Natural killer cell (primary cell): Measurements from ENCODE around the gene TEX2. TPM values are rescaled to one million over a fixed set of nuclear protein-coding genes. Genes with fewer than 3 reads are reported as not detected.

Experiments used
- ATAC-seq, 3 donors: fragments of 150-1000 bp in 2 of 3; fragments of 200-7000 bp in 1 of 3; cut with Tn5 transposase; 1 replicate in 1 of 3; 2 replicates in 2 of 3; pipeline ENCODE4 v1.10.0; 2021; ENCODE audit warnings: mild to moderate bottlenecking in 2 of 3, moderate library complexity in 2 of 3
- DNase-seq, 2 donors: peaks; one replicate each; pipeline versions ENCODE4 v3.0.0 to v3.0.0-alpha.2; 2013 to 2021; ENCODE audit warnings: mixed read lengths in 1 of 2
- H3K27ac ChIP-seq: one replicate; pipeline ENCODE4 v1.5.1; 2013; ENCODE audit warnings: mild to moderate bottlenecking, low read length
- H3K27me3 ChIP-seq: one replicate; pipeline ENCODE4 v1.6.1; 2013; ENCODE audit warnings: low read length; ENCODE audit not compliant: control insufficient read depth, insufficient read depth
- H3K36me3 ChIP-seq: one replicate; pipeline ENCODE4 v1.6.1; 2013; ENCODE audit warnings: low read length; ENCODE audit not compliant: control insufficient read depth, insufficient read depth
- H3K4me1 ChIP-seq: one replicate; pipeline ENCODE4 v1.6.1; 2013; ENCODE audit warnings: low read length; ENCODE audit not compliant: control insufficient read depth, insufficient read depth
- H3K4me3 ChIP-seq: one replicate; pipeline ENCODE4 v1.5.1; 2013; ENCODE audit warnings: low read length
- H3K9me3 ChIP-seq: one replicate; pipeline ENCODE4 v1.6.1; 2013; ENCODE audit warnings: low read length; ENCODE audit not compliant: control insufficient read depth, insufficient read depth
- H3K27ac Mint-ChIP-seq, 2 donors: one replicate each; pipeline ENCODE4 v1.8.0; 2022; ENCODE audit warnings: mild to moderate bottlenecking in 2 of 2, mixed read lengths in 2 of 2, moderate library complexity in 1 of 2
- H3K27me3 Mint-ChIP-seq, 2 donors: one replicate each; pipeline ENCODE4 v1.8.0; 2022; ENCODE audit warnings: low read depth in 2 of 2, mixed read lengths in 2 of 2
- H3K36me3 Mint-ChIP-seq: one replicate; pipeline ENCODE4 v1.8.0; 2022; ENCODE audit warnings: mixed read lengths
- H3K4me1 Mint-ChIP-seq, 2 donors: one replicate each; pipeline ENCODE4 v1.8.0; 2022; ENCODE audit warnings: mixed read lengths in 2 of 2
- H3K4me3 Mint-ChIP-seq: one replicate; pipeline ENCODE4 v1.8.0; 2022; ENCODE audit warnings: mild to moderate bottlenecking, moderate library complexity, mixed read lengths
- H3K9me3 Mint-ChIP-seq, 2 donors: one replicate each; pipeline ENCODE4 v1.8.0; 2022; ENCODE audit warnings: mixed read lengths in 2 of 2
- WGBS: methylation state at CpG from one replicate; pipeline ENCODE4 v1.1.7; 2013; ENCODE audit warnings: missing lambda C conversion rate; ENCODE audit not compliant: insufficient coverage; 5-methylcytosine and 5-hydroxymethylcytosine counted together
- intact Hi-C: fragments of 100-400 bp; cut with micrococcal nuclease; formaldehyde crosslinking; loops from one replicate; pipeline ENCODE4 v1.14.2; 2022
- total RNA-seq, 4 donors: library from RNA; stranded (reverse); fragments of 120-200 nt in 1 of 4; gene quantifications; one replicate each; pipeline versions ENCODE4 v1.2.3 to v1.2.4, GENCODE V29; 2013 to 2022
- TF ChIP-seq, protein P1 (sequence below): fragments of 200-600 bp; IDR thresholded peaks from one replicate; pipeline ENCODE4 v1.8.0; 2022; ENCODE audit warnings: antibody characterized with exemption

Gene TEX2
- total RNA-seq, 3 donors from 2014 or later (not counting 1 experiment from before 2014, with no cell fraction given): 8.3 to 16.3 (median 11.3) TPM

DNA sequence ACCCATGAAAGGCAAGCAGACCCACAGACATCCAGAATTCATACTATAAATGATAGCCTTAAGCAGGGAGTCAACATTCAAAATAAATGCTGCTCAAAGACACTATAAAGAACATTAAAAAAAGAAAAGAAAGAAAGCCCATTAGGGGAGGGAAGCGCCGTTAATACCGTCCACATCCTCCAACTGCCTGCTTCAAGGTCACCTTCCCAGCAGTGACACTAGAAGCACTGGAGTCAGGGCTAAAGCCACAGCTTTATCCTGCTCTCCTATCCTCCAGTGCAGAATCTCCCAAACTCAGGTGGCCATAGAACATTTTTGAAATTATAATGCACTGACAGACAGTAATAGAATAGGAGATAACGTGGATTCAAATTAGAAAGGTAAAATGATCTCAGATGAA, 59.4 kb downstream of the TEX2 start:
- ATAC-seq: no peak
- no peaks in the 10 kb centered on the region for H3K27me3 ChIP-seq
- no peak overlapping the region for H3K27ac Mint-ChIP-seq
- no peaks in the 10 kb centered on the region for H3K9me3 ChIP-seq
- no peak overlapping the region for H3K4me3 Mint-ChIP-seq
- H3K36me3 Mint-ChIP-seq: no peaks in the 10 kb centered on the region
- peaks cover 17% of the 10 kb centered on the region in 2 donors for H3K4me1 Mint-ChIP-seq
- intact Hi-C loops: no loop called here
- no peaks in the 10 kb centered on the region for H3K9me3 Mint-ChIP-seq
- 74% methylated on average over 3 of the region's 4 CpGs for WGBS
- no peaks in the 10 kb centered on the region for H3K36me3 ChIP-seq
- H3K4me1 ChIP-seq: no peaks in the 10 kb centered on the region
- TF ChIP-seq, protein P1, sequence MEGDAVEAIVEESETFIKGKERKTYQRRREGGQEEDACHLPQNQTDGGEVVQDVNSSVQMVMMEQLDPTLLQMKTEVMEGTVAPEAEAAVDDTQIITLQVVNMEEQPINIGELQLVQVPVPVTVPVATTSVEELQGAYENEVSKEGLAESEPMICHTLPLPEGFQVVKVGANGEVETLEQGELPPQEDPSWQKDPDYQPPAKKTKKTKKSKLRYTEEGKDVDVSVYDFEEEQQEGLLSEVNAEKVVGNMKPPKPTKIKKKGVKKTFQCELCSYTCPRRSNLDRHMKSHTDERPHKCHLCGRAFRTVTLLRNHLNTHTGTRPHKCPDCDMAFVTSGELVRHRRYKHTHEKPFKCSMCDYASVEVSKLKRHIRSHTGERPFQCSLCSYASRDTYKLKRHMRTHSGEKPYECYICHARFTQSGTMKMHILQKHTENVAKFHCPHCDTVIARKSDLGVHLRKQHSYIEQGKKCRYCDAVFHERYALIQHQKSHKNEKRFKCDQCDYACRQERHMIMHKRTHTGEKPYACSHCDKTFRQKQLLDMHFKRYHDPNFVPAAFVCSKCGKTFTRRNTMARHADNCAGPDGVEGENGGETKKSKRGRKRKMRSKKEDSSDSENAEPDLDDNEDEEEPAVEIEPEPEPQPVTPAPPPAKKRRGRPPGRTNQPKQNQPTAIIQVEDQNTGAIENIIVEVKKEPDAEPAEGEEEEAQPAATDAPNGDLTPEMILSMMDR: no peak
- no peak overlapping the region for H3K27ac ChIP-seq
- H3K4me3 ChIP-seq: no peak overlapping the region
- no peak for DNase-seq
- H3K27me3 Mint-ChIP-seq: no peaks in the 10 kb centered on the region

DNA sequence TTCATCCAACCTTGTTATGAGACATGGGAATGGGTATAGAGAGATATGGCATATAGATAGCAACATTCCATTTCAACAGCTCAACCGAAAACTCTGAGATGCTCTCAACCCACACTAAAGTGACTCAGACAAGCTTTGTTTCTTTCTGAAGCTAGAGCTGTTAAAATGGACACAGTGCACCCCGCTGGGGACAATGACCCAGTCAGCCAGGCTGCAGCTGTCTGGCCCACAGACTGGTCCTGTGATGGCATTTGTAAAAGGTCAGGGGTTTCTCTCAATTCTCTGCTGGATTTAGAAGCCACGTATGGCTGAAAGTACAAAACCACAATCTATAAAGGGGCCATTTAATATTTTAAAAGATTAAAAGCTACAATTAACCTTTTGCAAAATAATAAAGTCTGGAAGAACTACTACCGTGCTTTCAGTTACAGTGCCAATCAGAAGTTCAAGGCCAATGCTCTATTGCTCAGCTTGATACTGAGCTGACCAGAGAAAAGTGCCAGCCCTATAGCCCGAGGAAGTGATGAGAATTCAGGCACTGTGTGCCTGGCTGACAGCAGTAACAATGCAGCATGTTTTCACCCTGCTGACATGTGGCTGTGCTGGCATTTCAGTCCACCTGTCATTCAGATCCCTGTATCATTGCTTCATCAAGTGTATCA, 60.2 kb downstream of the TEX2 start:
- no peak overlapping the region for H3K4me3 ChIP-seq
- Mint-ChIP-seq H3K27ac (no peak overlapping the region), H3K27me3 (no peaks in the 10 kb centered on the region), H3K4me1 (peaks cover 17% of the 10 kb centered on the region in 2 donors), H3K9me3 (no peaks in the 10 kb centered on the region), H3K36me3 (no peaks in the 10 kb centered on the region), H3K4me3 (no peak overlapping the region)
- DNase-seq (no peak), ATAC-seq (no peak)
- no peaks in the 10 kb centered on the region for H3K4me1 ChIP-seq
- H3K27me3 ChIP-seq: no peaks in the 10 kb centered on the region
- no peak overlapping the region for H3K27ac ChIP-seq
- TF ChIP-seq, protein P1: no peak
- intact Hi-C loops: no loop called here
- 81% methylated on average over 4 of the region's 5 CpGs for WGBS
- H3K9me3 ChIP-seq: no peaks in the 10 kb centered on the region
- H3K36me3 ChIP-seq: no peaks in the 10 kb centered on the region

DNA sequence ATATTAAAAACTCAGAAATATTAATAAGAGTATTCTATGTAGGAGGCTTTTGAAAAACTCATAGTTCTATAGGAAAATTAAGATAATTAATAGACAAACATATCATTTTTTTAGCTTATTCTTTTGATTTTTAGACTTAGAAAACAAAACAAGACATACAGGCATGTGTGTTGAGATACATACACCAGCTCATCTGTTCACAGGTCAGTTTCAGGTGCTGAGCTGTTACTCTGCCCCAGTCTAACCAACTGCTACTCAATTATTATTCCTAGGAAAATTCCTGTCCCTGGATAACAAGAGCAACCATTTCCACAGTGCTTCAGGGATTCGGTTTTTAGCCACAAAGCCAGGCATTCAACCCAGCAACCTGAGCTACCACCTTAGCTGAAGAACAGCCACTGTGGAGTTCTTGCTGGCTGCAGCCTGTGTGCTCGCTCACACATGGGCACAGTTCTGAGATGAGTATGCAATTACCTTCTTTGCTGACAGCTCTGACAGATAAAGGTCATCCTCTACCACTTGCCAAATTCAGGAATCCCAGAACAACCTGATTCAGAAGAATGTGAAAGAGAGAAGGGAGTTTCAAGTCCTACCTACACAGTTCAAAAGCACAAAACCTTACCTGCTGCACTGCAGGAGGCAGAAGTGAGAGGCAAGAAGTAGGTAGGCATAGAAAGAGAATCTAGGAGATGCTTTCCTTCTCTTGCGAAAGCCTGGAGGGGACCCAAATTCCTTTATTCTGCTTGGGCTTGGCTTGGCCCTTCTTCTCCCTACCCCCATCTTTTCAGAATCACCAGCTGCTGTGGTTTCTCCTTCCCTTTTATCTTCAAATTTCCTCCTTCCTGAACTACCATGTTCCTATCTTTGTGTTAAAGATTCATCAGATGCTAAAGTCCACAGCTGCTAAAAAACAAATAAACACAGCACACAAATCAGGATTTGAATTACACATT, 62.7 kb downstream of the TEX2 start:
- no peak overlapping the region for H3K27ac Mint-ChIP-seq
- H3K27me3 Mint-ChIP-seq: no peaks in the 10 kb centered on the region
- intact Hi-C loops: no loop called here
- no peak for DNase-seq
- Histone ChIP-seq H3K27ac (no peak overlapping the region), H3K27me3 (no peaks in the 10 kb centered on the region), H3K4me1 (no peaks in the 10 kb centered on the region), H3K9me3 (no peaks in the 10 kb centered on the region), H3K4me3 (no peak overlapping the region), H3K36me3 (no peaks in the 10 kb centered on the region)
- WGBS: 88% methylated on average over 3 of the region's 3 CpGs
- TF ChIP-seq, protein P1: no peak
- peaks cover 0 to 11% of the 10 kb centered on the region in 2 donors for H3K4me1 Mint-ChIP-seq
- peaks cover 0 to 3% of the 10 kb centered on the region in 2 donors for H3K9me3 Mint-ChIP-seq
- H3K4me3 Mint-ChIP-seq: no peak overlapping the region
- H3K36me3 Mint-ChIP-seq: no peaks in the 10 kb centered on the region
- ATAC-seq: no peak
